GM06990 (cell line): Measurements from ENCODE around the gene GALNT18.

Experiments used
- DNase-seq: peaks from one replicate; pipeline ENCODE4 v3.0.0-alpha.2; 2011; ENCODE audit not compliant: insufficient read length; ENCODE audit errors: extremely low read depth
- H3K27me3 ChIP-seq: replicated peaks from 2 replicates; pipeline ENCODE4 v1.6.0; 2011; ENCODE audit warnings: low read length; ENCODE audit not compliant: control insufficient read depth, insufficient read depth
- H3K36me3 ChIP-seq: 2 replicates; pipeline ENCODE4 v1.5.1; 2011; ENCODE audit warnings: low read length; ENCODE audit not compliant: control insufficient read depth, insufficient read depth
- H3K4me3 ChIP-seq: replicated peaks from 2 replicates; pipeline ENCODE4 v1.5.1; 2011; ENCODE audit warnings: low read depth, mild to moderate bottlenecking, control low read depth, low read length
- CTCF ChIP-seq: IDR thresholded peaks from 2 replicates; pipeline ENCODE4 v1.5.1; 2011; ENCODE audit warnings: low read length, control low read depth, mild to moderate bottlenecking, inconsistent platforms; ENCODE audit not compliant: insufficient read depth, poor library complexity, severe bottlenecking

The GALNT18 gene

GRCh38 chr11:11396301-11397035 lies 225.3 kb downstream of the GALNT18 start:
- Histone ChIP-seq H3K4me3 (no peak overlapping the region), H3K36me3 (no peaks in the 10 kb centered on the region), H3K27me3 (no peaks in the 10 kb centered on the region)
- no peak for TF ChIP-seq CTCF
- no peak for DNase-seq

DNA sequence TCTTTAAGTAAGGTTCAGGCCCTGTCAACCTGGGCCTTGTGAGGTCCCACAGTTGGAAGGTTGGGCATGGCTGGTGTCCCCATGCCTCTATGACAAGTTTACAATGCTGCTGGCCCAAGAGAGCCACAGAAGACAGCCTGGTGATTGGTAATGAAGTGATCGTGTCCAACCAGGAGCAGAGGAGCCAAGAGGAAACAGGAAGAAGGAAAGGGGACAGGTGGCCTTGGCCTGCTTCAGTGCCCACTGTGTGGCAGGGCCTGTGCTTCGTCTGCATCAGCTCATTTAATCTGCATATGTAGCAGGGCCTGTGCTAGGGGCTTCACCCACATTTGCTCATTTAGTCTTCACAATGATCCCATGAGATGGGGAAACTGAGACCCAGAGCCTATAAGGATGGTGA lies 226.7 kb downstream of the GALNT18 start:
- H3K27me3 ChIP-seq: no peaks in the 10 kb centered on the region
- DNase-seq: no peak
- no peak overlapping the region for H3K4me3 ChIP-seq
- TF ChIP-seq CTCF: no peak
- no peaks in the 10 kb centered on the region for H3K36me3 ChIP-seq

DNA sequence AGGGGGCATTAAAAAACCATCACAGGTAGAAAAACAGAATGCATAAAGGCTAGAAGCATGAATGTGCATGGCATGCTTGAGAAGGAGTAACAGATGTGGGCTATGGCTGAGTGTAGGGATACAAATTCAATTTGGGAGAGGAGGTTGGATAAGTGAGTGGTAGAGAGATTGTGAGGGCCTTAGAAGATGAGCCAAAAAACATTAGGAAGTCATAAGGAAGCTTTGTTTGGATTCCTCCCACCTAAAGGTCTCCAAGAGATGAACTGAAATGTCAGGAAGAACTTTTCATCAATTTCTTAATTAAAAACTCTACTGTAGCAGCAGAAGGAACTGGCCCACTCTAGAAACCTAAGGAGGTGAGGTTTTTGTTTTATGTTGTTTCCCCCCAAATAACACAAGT lies 227.6 kb downstream of the GALNT18 start:
- H3K4me3 ChIP-seq: no peak overlapping the region
- DNase-seq: no peak
- no peak for TF ChIP-seq CTCF
- no peaks in the 10 kb centered on the region for H3K36me3 ChIP-seq
- no peaks in the 10 kb centered on the region for H3K27me3 ChIP-seq

DNA sequence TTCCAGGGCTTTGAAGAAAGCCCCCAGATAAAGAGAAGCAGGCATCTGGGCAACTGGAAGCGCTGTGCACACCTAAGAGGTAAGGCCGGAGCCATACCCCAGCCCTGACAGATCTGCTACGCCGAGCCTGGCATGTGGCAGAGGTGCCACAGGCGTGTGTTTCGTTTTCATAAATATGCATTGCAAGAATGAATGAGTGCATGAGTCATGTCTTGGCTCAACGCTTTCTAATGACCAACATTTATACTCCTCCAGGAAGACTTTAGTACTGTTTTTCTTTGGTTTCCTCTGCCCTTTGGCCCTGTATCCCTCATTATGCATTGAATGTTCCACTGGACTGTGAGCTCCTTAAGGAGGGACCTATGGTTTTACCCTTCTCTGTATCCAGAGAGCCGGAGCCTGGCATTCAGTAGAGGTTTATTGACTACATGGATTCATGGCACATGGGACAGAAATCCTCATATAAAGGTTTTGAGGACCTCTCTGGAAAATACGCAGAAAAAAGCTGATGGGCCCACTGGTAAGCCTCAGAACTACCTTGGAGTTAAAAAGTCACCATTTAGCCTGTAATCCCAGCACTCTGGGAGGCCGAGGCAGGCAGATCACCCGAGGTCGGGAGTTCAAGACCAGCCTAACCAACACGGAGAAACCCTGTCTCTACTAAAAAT lies 229.9 kb downstream of the GALNT18 start:
- Histone ChIP-seq H3K27me3 (no peaks in the 10 kb centered on the region), H3K36me3 (no peaks in the 10 kb centered on the region), H3K4me3 (no peak overlapping the region)
- no peak for TF ChIP-seq CTCF
- no peak for DNase-seq

GRCh38 chr11:11391169-11391568 lies 230.6 kb downstream of the GALNT18 start:
- Histone ChIP-seq H3K27me3 (no peaks in the 10 kb centered on the region), H3K36me3 (no peaks in the 10 kb centered on the region), H3K4me3 (no peak overlapping the region)
- no peak for TF ChIP-seq CTCF
- DNase-seq: no peak
